Peyer's patch (tissue), 4 donors: ENCODE data around the gene AOPEP. TPM values are rescaled to one million over a fixed set of nuclear protein-coding genes. Genes with fewer than 3 reads are reported as not detected.

Experiments
- DNase-seq, 3 donors: peaks; one replicate each; pipeline ENCODE4 v3.0.0-alpha.2; 2017 to 2019
- H3K27ac ChIP-seq, 4 donors: fragments of 200-600 bp; sonication (generic); one replicate each; pipeline ENCODE4 v1.5.1; 2016 to 2019
- H3K27me3 ChIP-seq, 2 donors: fragments of 200-600 bp; sonication (generic); one replicate each; pipeline ENCODE4 v1.5.1; 2019
- H3K36me3 ChIP-seq, 3 donors: fragments of 200-600 bp; sonication (generic); one replicate each; pipeline ENCODE4 v1.5.1; 2016 to 2019
- H3K4me1 ChIP-seq, 4 donors: fragments of 200-600 bp; sonication (generic); one replicate each; pipeline ENCODE4 v1.5.1; 2016 to 2019
- H3K4me3 ChIP-seq, 4 donors: fragments of 200-600 bp; sonication (generic); 1 replicate in 3 of 4; 2 replicates in 1 of 4; pipeline ENCODE4 v1.5.1; 2016 to 2019; ENCODE audit warnings: mild to moderate bottlenecking in 1 of 4
- H3K9me3 ChIP-seq, 4 donors: fragments of 200-600 bp; sonication (generic); one replicate each; pipeline ENCODE4 v1.5.1; 2016 to 2019; ENCODE audit warnings: mild to moderate bottlenecking in 1 of 4
- POLR2A ChIP-seq, 2 donors: fragments of 450-650 bp; IDR thresholded peaks; one replicate each; pipeline ENCODE4 v1.5.1; 2017; ENCODE audit warnings: antibody characterized with exemption in 2 of 2, mild to moderate bottlenecking in 2 of 2, moderate library complexity in 2 of 2
- total RNA-seq, 4 donors: library from RNA; depleted of rRNA; stranded (reverse); fragments of >200 nt; gene quantifications; one replicate each; pipeline ENCODE4 v1.1.0, GENCODE V29; 2016
- TF ChIP-seq, protein P1 (sequence below), 6 experiments: fragments of 450-650 bp in 4 of 6; fragments of 200-600 bp in 2 of 6; sonication (generic) in 1 of 6; IDR thresholded peaks; one replicate each; pipeline ENCODE4 v1.5.1; 2017 to 2019; ENCODE audit warnings: antibody characterized with exemption in 6 of 6, mild to moderate bottlenecking in 3 of 6, moderate library complexity in 1 of 6

The AOPEP gene
- total RNA-seq, 4 donors from 2014 or later: 83.5 to 272 (median 117) TPM

- Histone ChIP-seq H3K36me3 (peaks cover 0 to 19% (median 0%) of the 10 kb centered on the region in 3 donors), H3K27me3 (no peaks in the 10 kb centered on the region), H3K4me3 (no peak overlapping the region), H3K9me3 (no peaks in the 10 kb centered on the region), H3K4me1 (peaks cover 0 to 63% (median 2%) of the 10 kb centered on the region in 4 donors), H3K27ac (peak overlapping the region in 3 of 4 donors; percentile 17 to 72 (median 59))
- peak in 2 of 3 donors; percentile 44 to 46 for DNase-seq
- TF ChIP-seq, protein P1, sequence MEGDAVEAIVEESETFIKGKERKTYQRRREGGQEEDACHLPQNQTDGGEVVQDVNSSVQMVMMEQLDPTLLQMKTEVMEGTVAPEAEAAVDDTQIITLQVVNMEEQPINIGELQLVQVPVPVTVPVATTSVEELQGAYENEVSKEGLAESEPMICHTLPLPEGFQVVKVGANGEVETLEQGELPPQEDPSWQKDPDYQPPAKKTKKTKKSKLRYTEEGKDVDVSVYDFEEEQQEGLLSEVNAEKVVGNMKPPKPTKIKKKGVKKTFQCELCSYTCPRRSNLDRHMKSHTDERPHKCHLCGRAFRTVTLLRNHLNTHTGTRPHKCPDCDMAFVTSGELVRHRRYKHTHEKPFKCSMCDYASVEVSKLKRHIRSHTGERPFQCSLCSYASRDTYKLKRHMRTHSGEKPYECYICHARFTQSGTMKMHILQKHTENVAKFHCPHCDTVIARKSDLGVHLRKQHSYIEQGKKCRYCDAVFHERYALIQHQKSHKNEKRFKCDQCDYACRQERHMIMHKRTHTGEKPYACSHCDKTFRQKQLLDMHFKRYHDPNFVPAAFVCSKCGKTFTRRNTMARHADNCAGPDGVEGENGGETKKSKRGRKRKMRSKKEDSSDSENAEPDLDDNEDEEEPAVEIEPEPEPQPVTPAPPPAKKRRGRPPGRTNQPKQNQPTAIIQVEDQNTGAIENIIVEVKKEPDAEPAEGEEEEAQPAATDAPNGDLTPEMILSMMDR (IDR thresholded peaks at IDR 0.05): no peak
- TF ChIP-seq POLR2A (IDR thresholded peaks at IDR 0.05): no peak
Observed at GRCh38 chr9:95077053-95077765, 350.7 kb downstream of the AOPEP start.

- no peak for DNase-seq
- H3K9me3 ChIP-seq: no peaks in the 10 kb centered on the region
- no peak overlapping the region for H3K4me3 ChIP-seq
- H3K4me1 ChIP-seq: peaks cover 0 to 63% (median 2%) of the 10 kb centered on the region in 4 donors
- TF ChIP-seq POLR2A (IDR thresholded peaks at IDR 0.05): no peak
- TF ChIP-seq, protein P1 (IDR thresholded peaks at IDR 0.05): no peak
- H3K27ac ChIP-seq: peak overlapping the region; percentile 1 to 72 (median 38)
- peaks cover 0 to 25% (median 0%) of the 10 kb centered on the region in 3 donors for H3K36me3 ChIP-seq
- H3K27me3 ChIP-seq: no peaks in the 10 kb centered on the region
Observed at GRCh38 chr9:95077766-95078370, 351.4 kb downstream of the AOPEP start.

DNA sequence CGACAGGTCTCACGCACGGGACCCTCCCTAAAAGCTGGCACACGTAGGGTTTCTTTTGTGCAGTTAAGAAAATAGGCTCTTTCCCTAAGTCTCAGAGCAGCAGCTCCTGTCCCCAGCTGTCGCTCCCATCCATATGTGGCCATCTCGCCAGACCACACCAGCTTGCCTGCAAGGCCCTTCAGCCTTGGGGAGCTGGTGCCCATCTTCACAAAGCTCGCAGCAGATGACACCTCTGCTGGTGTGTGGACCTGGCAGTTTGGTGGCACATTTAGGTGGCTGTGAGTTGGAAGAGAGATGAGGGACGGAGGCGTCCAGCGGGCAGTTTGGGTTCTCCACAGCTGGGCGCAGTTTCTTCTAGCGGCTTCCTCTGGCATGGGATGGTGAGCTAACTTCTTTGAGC is 352.0 kb downstream of the AOPEP start:
- Histone ChIP-seq H3K27me3 (no peaks in the 10 kb centered on the region), H3K4me3 (no peak overlapping the region), H3K27ac (peak overlapping the region in 3 of 4 donors; percentile 1 to 72 (median 59)), H3K9me3 (no peaks in the 10 kb centered on the region), H3K36me3 (peaks cover 0 to 32% (median 0%) of the 10 kb centered on the region in 3 donors), H3K4me1 (peaks cover 0 to 58% (median 2%) of the 10 kb centered on the region in 4 donors)
- TF ChIP-seq POLR2A (IDR thresholded peaks at IDR 0.05): no peak
- TF ChIP-seq, protein P1 (IDR thresholded peaks at IDR 0.05): no peak
- peak in 1 of 3 donors; percentile 41 for DNase-seq

DNA sequence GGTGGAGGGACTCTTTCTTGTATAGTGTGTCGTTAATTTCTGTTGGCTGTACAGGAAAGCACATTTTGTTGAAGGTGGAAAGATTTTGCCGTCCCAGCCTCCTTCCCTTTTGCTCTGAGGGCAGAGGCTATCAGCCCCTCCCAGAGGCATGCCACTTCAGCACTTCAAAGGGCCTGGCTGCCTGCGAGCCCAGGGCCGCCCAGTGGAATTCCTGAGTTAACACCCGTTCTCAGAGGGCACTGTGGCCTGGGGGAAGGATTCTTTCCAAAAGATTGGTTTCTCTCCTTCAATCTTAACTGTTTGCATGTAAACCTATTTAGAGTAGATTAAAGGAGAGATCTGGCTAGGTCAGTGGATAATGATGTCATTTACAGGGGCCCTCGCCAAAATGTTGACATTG is 352.4 kb downstream of the AOPEP start:
- peak in 2 of 3 donors; percentile 52 to 53 for DNase-seq

GRCh38 chr9:95079461-95079860 is 353.0 kb downstream of the AOPEP start:
- TF ChIP-seq, protein P1 (IDR thresholded peaks at IDR 0.05): no peak
- no peak for TF ChIP-seq POLR2A (IDR thresholded peaks at IDR 0.05)
- Histone ChIP-seq H3K4me1 (peaks cover 0 to 52% (median 2%) of the 10 kb centered on the region in 4 donors), H3K36me3 (peaks cover 0 to 39% (median 0%) of the 10 kb centered on the region in 3 donors), H3K27ac (no peak overlapping the region), H3K27me3 (no peaks in the 10 kb centered on the region), H3K9me3 (no peaks in the 10 kb centered on the region), H3K4me3 (no peak overlapping the region)
- DNase-seq: peak in 1 of 3 donors; percentile 36

More for the DNA sequence above, 352.4 kb downstream of the AOPEP start:
- no peak for TF ChIP-seq POLR2A (IDR thresholded peaks at IDR 0.05)
- TF ChIP-seq, protein P1 (IDR thresholded peaks at IDR 0.05): peak in 3 of 6 experiments; percentile 24 to 44 (median 40)
- peaks cover 0 to 35% (median 0%) of the 10 kb centered on the region in 3 donors for H3K36me3 ChIP-seq
- H3K4me1 ChIP-seq: peaks cover 0 to 56% (median 2%) of the 10 kb centered on the region in 4 donors
- H3K4me3 ChIP-seq: no peak overlapping the region
- H3K27ac ChIP-seq: peak overlapping the region in 2 of 4 donors; percentile 59 to 72
- no peaks in the 10 kb centered on the region for H3K9me3 ChIP-seq
- H3K27me3 ChIP-seq: no peaks in the 10 kb centered on the region
